ENCODE results near the gene LIMS3.
"Not testable (repeated sequence)": the region's sequence is repeated elsewhere in the genome, so short reads cannot be mapped to it uniquely, and the experiment has no call there.

DNA sequence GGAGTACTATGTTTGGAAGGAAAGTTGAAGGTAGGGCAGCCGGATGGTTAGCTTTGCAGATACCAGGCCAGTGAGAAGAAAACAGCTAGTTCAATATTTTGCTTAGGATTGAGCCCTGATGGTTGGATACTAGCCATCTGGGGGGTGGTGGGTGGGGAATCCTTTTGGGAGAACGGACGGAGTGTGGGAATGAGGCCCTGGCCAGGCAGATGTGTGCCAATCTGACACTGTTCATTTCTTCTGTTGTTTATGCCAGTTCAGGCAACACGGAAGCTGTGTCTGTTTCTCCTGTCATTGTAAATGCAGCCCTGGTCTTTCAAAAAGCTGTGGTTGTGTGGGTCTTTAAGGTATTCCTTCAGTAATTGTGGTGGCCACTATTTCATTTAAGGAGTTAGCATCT, 7.5 kb upstream of the LIMS3 start:
- TF ChIP-seq, protein P1, sequence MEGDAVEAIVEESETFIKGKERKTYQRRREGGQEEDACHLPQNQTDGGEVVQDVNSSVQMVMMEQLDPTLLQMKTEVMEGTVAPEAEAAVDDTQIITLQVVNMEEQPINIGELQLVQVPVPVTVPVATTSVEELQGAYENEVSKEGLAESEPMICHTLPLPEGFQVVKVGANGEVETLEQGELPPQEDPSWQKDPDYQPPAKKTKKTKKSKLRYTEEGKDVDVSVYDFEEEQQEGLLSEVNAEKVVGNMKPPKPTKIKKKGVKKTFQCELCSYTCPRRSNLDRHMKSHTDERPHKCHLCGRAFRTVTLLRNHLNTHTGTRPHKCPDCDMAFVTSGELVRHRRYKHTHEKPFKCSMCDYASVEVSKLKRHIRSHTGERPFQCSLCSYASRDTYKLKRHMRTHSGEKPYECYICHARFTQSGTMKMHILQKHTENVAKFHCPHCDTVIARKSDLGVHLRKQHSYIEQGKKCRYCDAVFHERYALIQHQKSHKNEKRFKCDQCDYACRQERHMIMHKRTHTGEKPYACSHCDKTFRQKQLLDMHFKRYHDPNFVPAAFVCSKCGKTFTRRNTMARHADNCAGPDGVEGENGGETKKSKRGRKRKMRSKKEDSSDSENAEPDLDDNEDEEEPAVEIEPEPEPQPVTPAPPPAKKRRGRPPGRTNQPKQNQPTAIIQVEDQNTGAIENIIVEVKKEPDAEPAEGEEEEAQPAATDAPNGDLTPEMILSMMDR (IDR thresholded peaks at IDR 0.05) = not testable (repeated sequence)
- not testable (repeated sequence) for TF ChIP-seq POLR2A (IDR thresholded peaks at IDR 0.05)
